ENCODE results near the gene CKAP5.

GRCh38 chr11:46743043-46743442, 103.0 kb downstream of the CKAP5 start:
- TF ChIP-seq CHD2 (IDR thresholded peaks at IDR 0.05; ENCODE audit: low read length, partially characterized antibody) = no peak
- no peak for TF ChIP-seq CTCF (IDR thresholded peaks at IDR 0.05)
- TF ChIP-seq MXI1 (IDR thresholded peaks at IDR 0.05; ENCODE audit: low read depth, low read length) = no peak
- TF ChIP-seq NRF1 (IDR thresholded peaks at IDR 0.05; ENCODE audit: low read depth, low read length) = no peak
- no peak for TF ChIP-seq TCF12 (IDR thresholded peaks at IDR 0.05)
- no peak for TF ChIP-seq EP300 (IDR thresholded peaks at IDR 0.05; ENCODE audit: borderline replicate concordance in 1 of 2, low read depth in 1 of 2, low read length in 1 of 2)
- TF ChIP-seq TAF1 (IDR thresholded peaks at IDR 0.05; ENCODE audit: borderline replicate concordance, low read depth, low read length) = no peak
- TF ChIP-seq YY1 (IDR thresholded peaks at IDR 0.05; ENCODE audit: low read depth) = no peak
- no peak for TF ChIP-seq SIN3A (IDR thresholded peaks at IDR 0.05; ENCODE audit: borderline replicate concordance, low read depth, low read length)
- no peak for TF ChIP-seq POLR2AphosphoS5 (IDR thresholded peaks at IDR 0.05; ENCODE audit: low read depth, low read length)
- no peak for TF ChIP-seq EZH2phosphoT487 (IDR thresholded peaks at IDR 0.05; ENCODE audit: borderline replicate concordance, low read depth)
- no peak for TF ChIP-seq FOXJ3 (CRISPR knock-in tag; IDR thresholded peaks at IDR 0.05)

Measured in SK-N-SH (cell line).